ENCODE measurements around the gene RIN1.
"Not testable (repeated sequence)": the region's sequence is repeated elsewhere in the genome, so short reads cannot be mapped to it uniquely, and the experiment has no call there.

RIN1 gene

DNA sequence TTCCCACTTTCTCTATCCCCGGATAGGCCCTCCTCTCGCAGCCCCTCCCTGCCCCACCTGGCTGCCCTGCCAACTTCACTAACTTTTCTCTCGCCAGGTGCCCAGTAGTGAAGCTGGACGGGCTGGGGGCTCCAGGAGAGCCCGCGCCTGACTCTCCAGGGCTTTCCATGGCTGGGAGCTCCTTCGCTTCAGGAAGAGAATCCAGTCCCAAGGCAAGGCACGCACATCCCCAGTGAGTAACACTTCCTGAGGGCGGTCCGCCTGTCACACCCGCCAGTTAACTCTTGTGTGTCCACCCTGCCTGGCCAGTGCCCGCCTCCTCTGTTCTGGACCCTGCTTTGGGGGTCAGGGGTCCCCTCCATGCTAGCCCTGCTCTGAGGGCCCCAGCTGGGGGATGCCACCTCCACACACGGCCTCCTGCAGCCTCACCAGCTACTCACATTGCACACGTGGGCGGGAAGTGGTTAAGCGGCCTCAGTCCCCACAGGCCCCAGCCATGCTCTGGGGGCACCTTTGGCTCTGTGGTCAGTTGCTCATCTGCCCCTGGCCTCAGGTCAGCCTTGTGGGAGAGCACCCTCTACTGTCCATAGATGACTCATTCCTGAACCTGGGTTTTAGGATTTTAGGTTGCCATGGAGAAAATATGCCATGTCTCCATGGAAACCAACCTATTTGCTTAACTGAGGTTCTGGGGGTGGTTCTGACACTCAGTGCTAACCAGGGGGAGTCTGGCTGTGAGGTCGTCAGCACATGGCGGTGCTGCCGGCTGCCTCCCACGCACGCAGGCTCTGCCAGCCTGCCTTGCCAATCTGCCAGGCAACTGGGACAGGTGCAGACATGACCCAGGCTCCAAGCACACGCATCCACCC, at the start of gene RIN1:
RIN1 (minus strand) TSS at position 201 of the 869 bp plus-strand sequence; CDS start at position 169, 32 bp downstream.
- peak; percentile 98 for DNase-seq (ENCODE audit: low read depth)

- DNase-seq (ENCODE audit: low read depth) = not testable (repeated sequence)
Observed at GRCh38 chr11:66384316-66384715, 48.1 kb upstream of the RIN1 start.

- not testable (repeated sequence) for DNase-seq (ENCODE audit: low read depth)
Observed at GRCh38 chr11:66380264-66380663, 44.0 kb upstream of the RIN1 start.

DNA sequence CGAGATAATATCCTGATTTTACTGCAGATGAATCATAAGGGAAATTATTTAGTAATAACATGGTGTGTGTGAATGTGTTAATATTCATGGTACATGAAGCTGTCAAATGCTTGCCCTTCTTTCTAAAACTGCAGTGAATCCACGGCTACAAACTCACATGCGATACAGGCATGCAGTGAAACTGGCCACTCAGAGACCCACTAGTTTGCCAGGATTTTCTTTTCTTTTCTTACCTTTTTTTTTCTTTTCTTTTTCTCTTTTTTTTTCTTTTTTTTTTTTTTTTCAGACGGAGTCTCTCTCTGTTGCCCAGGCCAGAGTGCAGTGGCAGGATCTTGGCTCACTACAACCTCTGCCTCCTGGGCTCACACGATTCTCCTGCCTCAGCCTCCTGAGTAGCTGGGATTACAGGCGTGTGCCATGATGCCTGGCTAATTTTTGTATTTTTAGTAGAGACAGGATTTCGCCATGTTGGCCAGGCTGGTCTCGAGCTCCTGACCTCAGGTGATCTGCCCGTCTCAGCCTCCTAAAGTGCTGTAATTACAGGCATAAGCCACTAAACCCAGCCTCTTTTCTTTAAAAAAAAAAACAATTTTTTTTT, 37.6 kb upstream of the RIN1 start:
- not testable (repeated sequence) for DNase-seq (ENCODE audit: low read depth)

DNA sequence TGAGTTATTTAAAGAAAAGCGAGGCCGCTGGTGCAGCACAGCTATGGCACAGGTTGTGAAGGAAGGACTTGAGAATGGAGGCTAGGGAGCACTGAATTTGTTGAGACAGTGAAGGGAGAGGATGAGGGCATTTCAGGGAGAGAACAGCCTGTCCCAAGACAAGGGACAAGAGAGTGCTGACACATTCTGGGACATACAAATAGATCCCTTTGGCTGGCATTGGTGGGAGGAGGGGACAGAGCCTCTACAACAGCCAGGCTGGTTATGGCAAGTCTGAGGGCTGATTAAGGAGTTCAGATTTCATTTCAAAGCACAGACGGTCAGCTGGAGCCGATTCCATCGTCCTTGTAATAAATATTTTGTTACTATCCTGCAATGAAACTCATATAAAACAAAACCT, 37.0 kb upstream of the RIN1 start:
- no peak for DNase-seq (ENCODE audit: low read depth)

DNA sequence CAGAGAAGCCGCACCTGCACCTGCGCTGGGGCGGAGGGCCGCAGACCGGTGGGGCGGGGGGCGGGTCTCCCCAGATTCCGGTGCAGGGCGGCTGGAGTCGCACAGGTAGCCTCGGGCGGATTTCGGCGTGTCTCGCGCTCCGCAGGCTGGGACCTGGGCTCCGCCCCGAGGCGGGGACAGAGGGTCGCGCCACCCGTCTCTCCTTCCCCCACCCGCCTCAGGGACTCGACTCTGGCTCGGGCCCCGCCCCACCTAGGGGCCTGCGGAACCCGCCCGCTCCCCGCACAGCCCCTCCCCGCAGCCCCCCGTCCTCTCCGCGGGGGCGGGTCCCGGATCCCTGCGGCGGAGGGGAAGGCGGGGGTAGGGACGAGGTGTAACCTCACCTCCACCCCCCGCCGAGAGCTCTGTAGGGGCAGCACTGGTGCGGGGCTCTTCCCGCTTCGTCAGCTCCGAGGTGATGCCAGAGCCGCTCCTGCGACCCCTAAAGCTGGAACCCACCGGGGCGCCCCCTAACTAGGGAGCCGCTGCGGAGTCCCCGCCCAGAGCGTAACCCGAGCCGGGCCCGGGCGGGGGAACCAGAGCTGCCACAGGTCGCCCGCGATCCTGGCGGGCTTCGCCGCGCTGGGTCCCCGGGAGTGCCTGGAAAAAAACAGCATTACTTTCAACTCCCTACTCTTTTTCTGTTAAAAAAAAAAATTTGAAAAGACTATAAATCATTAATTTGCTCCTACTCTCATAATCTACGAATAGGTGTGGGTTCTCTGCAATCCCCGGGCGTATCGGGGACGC, 35.6 kb upstream of the RIN1 start, which contains the start of gene SLC29A2:
SLC29A2 (minus strand) TSS at position 134 of the 789 bp plus-strand sequence. CDS start 169 bp downstream, outside the sequence.
- no peak for DNase-seq (ENCODE audit: low read depth)

- DNase-seq (ENCODE audit: low read depth) = no peak
Observed at GRCh38 chr11:66369073-66369894, 33.0 kb upstream of the RIN1 start.

- no peak for DNase-seq (ENCODE audit: low read depth)
Observed at GRCh38 chr11:66368484-66368883, 32.2 kb upstream of the RIN1 start.

DNA sequence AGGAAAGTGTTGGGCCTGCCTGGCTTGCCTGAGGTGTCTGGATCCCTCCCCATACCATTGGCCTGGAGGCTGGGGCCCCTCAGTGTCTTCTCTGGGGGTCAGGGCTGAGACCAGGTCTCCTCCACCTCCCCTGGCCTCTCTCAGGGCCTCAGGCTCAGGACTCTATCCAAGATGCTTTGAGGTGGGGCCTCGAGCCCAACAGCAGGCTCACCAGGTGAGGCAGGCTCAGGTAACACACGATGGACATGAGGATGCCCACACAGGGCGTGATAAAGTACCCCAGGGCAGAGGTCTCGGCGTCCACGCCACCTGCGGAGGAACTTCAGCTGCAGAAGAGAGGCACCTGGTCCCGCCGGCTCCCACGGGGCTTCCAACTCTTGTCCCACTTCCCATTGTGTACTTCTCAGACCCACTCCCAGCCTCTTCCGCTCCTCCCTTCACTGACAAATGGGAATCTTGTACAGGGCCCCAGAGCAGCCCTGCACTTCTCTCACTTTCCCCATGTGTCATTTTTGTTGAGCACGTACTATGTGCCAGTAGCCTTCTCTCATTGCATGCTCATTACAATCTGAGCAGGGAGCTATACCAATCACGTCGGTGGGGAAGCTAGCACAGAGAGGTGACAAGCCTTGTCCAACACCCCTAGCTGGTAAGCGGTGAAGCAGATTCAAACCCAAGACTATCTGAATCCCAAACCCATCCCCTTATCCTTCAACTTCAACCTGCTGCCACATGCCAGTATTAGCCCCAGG, 31.5 kb upstream of the RIN1 start:
- DNase-seq (ENCODE audit: low read depth) = no peak

- DNase-seq (ENCODE audit: low read depth) = no peak
Observed at GRCh38 chr11:66366844-66367477, 30.7 kb upstream of the RIN1 start.

GRCh38 chr11:66365711-66366619, 29.7 kb upstream of the RIN1 start:
- no peak for DNase-seq (ENCODE audit: low read depth)

DNA sequence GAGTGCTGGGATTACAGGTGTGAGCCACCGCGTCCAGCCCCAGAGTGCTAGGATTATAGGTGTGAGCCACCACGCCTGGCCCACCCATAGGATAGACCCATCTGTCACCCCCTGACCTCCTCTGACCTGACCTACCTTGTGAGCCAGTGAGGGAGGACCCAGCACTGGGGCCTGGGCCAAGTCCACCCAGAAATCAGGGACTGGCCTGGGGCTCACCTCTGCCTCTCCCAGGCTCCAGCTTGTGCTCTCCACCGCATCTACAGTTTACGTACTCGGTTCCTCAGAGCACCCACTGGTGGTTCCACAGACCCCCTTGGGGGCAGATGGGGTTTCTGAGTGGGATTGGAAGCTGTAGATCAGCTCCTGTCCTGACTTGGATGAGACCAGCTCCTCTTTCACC, 28.9 kb upstream of the RIN1 start:
- DNase-seq (ENCODE audit: low read depth) = no peak

DNA sequence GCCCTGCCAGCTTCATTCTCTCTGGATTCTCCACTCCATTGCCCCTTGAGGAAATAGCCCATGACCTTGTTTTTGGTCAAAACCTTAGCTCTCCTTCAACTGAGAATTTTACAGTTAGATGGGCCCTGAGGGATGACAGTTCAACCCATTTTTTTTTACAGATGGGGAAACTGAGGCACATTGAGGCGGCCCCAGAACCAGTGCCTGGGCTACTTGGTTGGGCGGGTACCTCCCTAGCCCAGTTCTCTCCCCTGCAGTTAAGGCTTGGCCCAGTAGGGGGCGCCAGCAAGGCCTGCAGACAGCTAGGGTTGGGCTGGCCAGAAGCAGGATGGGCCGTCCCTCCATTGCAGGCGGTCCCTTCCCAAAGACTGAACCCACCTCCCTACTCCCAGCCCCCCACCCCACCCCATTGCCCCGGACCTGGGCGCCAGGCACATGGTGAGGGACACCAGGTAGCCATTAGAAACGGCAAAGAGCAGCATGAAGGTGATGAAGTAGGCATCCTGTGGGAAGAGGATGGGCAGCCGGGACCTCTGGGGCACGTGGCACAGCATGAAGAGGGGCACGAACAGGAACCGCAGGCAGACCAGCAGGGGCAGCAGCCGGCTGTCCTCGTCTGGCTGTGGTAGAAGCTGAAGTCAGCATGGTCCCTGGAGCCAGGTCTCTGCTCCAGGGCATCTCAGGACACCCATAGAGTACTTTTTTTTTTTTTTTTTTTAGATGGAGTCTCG, 27.7 kb upstream of the RIN1 start:
- DNase-seq (ENCODE audit: low read depth) = no peak

- DNase-seq (ENCODE audit: low read depth) = no peak
Observed at GRCh38 chr11:66363187-66363601, 27.0 kb upstream of the RIN1 start.

DNA sequence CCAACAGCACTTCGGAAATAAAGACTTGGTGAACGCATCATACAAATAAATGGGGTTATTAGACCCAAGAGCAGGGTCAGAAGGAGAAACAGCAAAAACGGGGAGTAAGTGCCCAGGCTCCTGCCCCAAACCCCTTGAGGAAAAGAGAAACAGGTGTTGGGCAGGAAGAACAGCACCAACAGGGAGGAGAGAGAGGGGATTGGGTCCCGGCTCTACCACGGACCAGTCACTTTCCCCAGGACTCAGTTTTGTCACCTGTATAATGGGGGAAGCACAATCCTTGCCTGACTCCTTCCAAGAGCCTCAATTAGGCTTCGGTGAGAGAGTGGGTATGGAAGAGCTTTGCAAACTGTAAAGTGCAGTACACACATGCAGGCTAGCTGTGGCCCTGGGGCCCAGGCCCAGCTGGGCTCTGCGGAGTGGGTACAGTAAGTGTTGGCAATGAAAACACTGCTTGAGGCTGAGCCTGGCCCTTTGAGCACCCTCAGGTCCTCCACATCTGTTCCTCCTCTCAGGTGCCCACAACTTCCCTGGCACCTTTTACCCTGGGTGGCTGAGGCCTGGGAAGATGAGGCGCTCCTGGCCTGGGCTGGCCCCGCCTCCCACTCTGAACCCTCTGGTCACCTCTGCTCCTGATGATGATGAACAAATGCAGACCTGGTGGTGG, 26.4 kb upstream of the RIN1 start:
- no peak for DNase-seq (ENCODE audit: low read depth)

- no peak for DNase-seq (ENCODE audit: low read depth)
Observed at GRCh38 chr11:66361502-66361941, 25.3 kb upstream of the RIN1 start.

GRCh38 chr11:66360406-66361073, 24.3 kb upstream of the RIN1 start:
- no peak for DNase-seq (ENCODE audit: low read depth)

All from HS-27A (cell line).